Measurements from ENCODE around the gene KRT7.
"Not testable (repeated sequence)": the region's sequence is repeated elsewhere in the genome, so short reads cannot be mapped to it uniquely, and the experiment has no call there.

The KRT7 gene

GRCh38 chr12:52233462-52234207, 592 bp downstream of the KRT7 start:
- DNase-seq (ENCODE audit: insufficient read length, low spot score) (no peak), FAIRE-seq (no peak)
- TF ChIP-seq TAF1 (IDR thresholded peaks at IDR 0.05; ENCODE audit: low read depth, low read length) (no peak), SPI1 (IDR thresholded peaks at IDR 0.05; ENCODE audit: low read depth, low read length) (no peak), PAX5 (IDR thresholded peaks at IDR 0.05; ENCODE audit: insufficient read depth, low read length, severe bottlenecking) (no peak), POU2F2 (IDR thresholded peaks at IDR 0.05; ENCODE audit: low read depth, low read length) (no peak), POLR2A (IDR thresholded peaks at IDR 0.05; ENCODE audit: low read depth, low read length) (no peak), POLR2AphosphoS5 (IDR thresholded peaks at IDR 0.05; ENCODE audit: low read depth, low read length) (no peak)

DNA sequence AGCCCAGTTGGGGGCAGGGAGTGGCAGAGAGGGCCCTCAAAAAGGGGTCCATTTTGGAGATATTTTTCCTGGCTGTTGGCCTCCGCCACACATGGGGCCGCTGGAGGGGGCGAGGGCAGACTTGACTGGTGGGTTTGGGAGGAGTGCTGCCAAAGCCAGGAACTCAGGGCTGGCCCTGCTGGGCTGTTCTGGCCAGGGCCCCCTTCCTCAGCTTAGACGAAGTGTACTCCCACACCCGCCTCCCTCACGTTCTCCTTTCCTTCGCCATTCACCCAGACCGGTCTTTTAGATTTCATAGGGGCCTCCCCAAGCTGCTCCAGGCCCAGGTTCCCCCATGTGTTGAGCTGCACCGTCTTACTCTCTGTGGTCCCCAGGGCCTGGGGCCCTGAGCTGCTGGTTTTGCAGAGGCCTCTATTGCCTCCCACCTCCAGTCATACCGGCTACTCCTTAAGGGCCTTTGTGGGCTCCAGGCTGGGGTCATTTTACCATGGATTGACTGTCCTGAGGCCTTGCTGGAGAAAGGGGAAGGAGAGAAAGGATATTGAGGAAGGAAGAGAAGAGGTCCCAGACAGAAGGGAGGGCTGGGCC, 1.3 kb downstream of the KRT7 start:
- no peak for FAIRE-seq
- peak; percentile 7 for DNase-seq (ENCODE audit: insufficient read length, low spot score)

GRCh38 chr12:52235001-52235764, 2.1 kb downstream of the KRT7 start:
- DNase-seq (ENCODE audit: insufficient read length, low spot score), result peak; percentile 7
- FAIRE-seq, result no peak
- TF ChIP-seq POLR2AphosphoS5 (IDR thresholded peaks at IDR 0.05; ENCODE audit: low read depth, low read length) (no peak), POLR2A (IDR thresholded peaks at IDR 0.05; ENCODE audit: low read depth, low read length) (no peak), SPI1 (IDR thresholded peaks at IDR 0.05; ENCODE audit: low read depth, low read length) (no peak), TAF1 (IDR thresholded peaks at IDR 0.05; ENCODE audit: low read depth, low read length) (no peak), POU2F2 (IDR thresholded peaks at IDR 0.05; ENCODE audit: low read depth, low read length) (no peak), PAX5 (IDR thresholded peaks at IDR 0.05; ENCODE audit: insufficient read depth, low read length, severe bottlenecking) (no peak)

More for the DNA sequence above, 1.3 kb downstream of the KRT7 start:
- TF ChIP-seq SPI1 (IDR thresholded peaks at IDR 0.05; ENCODE audit: low read depth, low read length), result no peak
- TF ChIP-seq POLR2A (IDR thresholded peaks at IDR 0.05; ENCODE audit: low read depth, low read length), result no peak
- TF ChIP-seq POU2F2 (IDR thresholded peaks at IDR 0.05; ENCODE audit: low read depth, low read length), result no peak
- TF ChIP-seq TAF1 (IDR thresholded peaks at IDR 0.05; ENCODE audit: low read depth, low read length), result no peak
- TF ChIP-seq POLR2AphosphoS5 (IDR thresholded peaks at IDR 0.05; ENCODE audit: low read depth, low read length), result no peak
- TF ChIP-seq PAX5 (IDR thresholded peaks at IDR 0.05; ENCODE audit: insufficient read depth, low read length, severe bottlenecking), result no peak

GRCh38 chr12:52235822-52236361, 2.8 kb downstream of the KRT7 start:
- FAIRE-seq (no peak), DNase-seq (ENCODE audit: insufficient read length, low spot score) (peak; percentile 3)
- TF ChIP-seq SPI1 (IDR thresholded peaks at IDR 0.05; ENCODE audit: low read depth, low read length) (no peak), POLR2AphosphoS5 (IDR thresholded peaks at IDR 0.05; ENCODE audit: low read depth, low read length) (no peak), POLR2A (IDR thresholded peaks at IDR 0.05; ENCODE audit: low read depth, low read length) (no peak), POU2F2 (IDR thresholded peaks at IDR 0.05; ENCODE audit: low read depth, low read length) (no peak), TAF1 (IDR thresholded peaks at IDR 0.05; ENCODE audit: low read depth, low read length) (no peak), PAX5 (IDR thresholded peaks at IDR 0.05; ENCODE audit: insufficient read depth, low read length, severe bottlenecking) (no peak)

- no peak for TF ChIP-seq PAX5 (IDR thresholded peaks at IDR 0.05; ENCODE audit: insufficient read depth, low read length, severe bottlenecking)
- no peak for TF ChIP-seq SPI1 (IDR thresholded peaks at IDR 0.05; ENCODE audit: low read depth, low read length)
- no peak for TF ChIP-seq TAF1 (IDR thresholded peaks at IDR 0.05; ENCODE audit: low read depth, low read length)
- DNase-seq (ENCODE audit: insufficient read length, low spot score) (peak; percentile 2), FAIRE-seq (no peak)
Observed at GRCh38 chr12:52236386-52237050, 3.5 kb downstream of the KRT7 start.

- DNase-seq (ENCODE audit: insufficient read length, low spot score) (no peak), FAIRE-seq (no peak)
- TF ChIP-seq POU2F2 (IDR thresholded peaks at IDR 0.05; ENCODE audit: low read depth, low read length), result no peak
- no peak for TF ChIP-seq POLR2AphosphoS5 (IDR thresholded peaks at IDR 0.05; ENCODE audit: low read depth, low read length)
- no peak for TF ChIP-seq POLR2A (IDR thresholded peaks at IDR 0.05; ENCODE audit: low read depth, low read length)
- no peak for TF ChIP-seq TAF1 (IDR thresholded peaks at IDR 0.05; ENCODE audit: low read depth, low read length)
- no peak for TF ChIP-seq PAX5 (IDR thresholded peaks at IDR 0.05; ENCODE audit: insufficient read depth, low read length, severe bottlenecking)
- no peak for TF ChIP-seq SPI1 (IDR thresholded peaks at IDR 0.05; ENCODE audit: low read depth, low read length)
Observed at GRCh38 chr12:52238207-52238840, 5.3 kb downstream of the KRT7 start.

- no peak for FAIRE-seq
- no peak for DNase-seq (ENCODE audit: insufficient read length, low spot score)
- TF ChIP-seq POLR2A (IDR thresholded peaks at IDR 0.05; ENCODE audit: low read depth, low read length), result no peak
- TF ChIP-seq POLR2AphosphoS5 (IDR thresholded peaks at IDR 0.05; ENCODE audit: low read depth, low read length), result no peak
- no peak for TF ChIP-seq PAX5 (IDR thresholded peaks at IDR 0.05; ENCODE audit: insufficient read depth, low read length, severe bottlenecking)
- no peak for TF ChIP-seq TAF1 (IDR thresholded peaks at IDR 0.05; ENCODE audit: low read depth, low read length)
- TF ChIP-seq SPI1 (IDR thresholded peaks at IDR 0.05; ENCODE audit: low read depth, low read length), result no peak
- no peak for TF ChIP-seq POU2F2 (IDR thresholded peaks at IDR 0.05; ENCODE audit: low read depth, low read length)
Observed at GRCh38 chr12:52238916-52239646, 6.0 kb downstream of the KRT7 start.

- TF ChIP-seq TAF1 (IDR thresholded peaks at IDR 0.05; ENCODE audit: low read depth, low read length) (no peak), POU2F2 (IDR thresholded peaks at IDR 0.05; ENCODE audit: low read depth, low read length) (no peak), POLR2AphosphoS5 (IDR thresholded peaks at IDR 0.05; ENCODE audit: low read depth, low read length) (no peak), SPI1 (IDR thresholded peaks at IDR 0.05; ENCODE audit: low read depth, low read length) (no peak)
- FAIRE-seq, result no peak
Observed at GRCh38 chr12:52239767-52240166, 6.7 kb downstream of the KRT7 start.

DNA sequence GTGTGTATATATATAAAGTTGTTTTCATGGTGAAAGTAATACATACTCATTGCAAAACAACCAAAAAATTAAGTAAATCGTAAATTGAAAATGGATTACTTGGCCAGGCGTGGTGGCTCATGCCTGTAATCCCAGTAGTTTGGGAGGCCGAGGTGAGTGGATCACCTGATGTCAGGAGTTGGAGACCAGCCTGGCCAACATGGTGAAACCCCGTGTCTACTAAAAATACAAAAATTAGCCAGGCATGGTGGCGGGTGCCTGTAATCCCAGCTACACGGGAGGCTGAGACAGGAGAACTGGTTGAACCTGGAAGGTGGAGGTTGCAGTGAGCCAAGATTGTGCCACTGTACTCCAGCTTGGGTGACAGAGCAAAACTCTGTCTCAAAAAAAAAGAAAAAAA, 7.2 kb downstream of the KRT7 start:
- not testable (repeated sequence) for FAIRE-seq; DNase-seq (ENCODE audit: insufficient read length, low spot score)

More at GRCh38 chr12:52239767-52240166, 6.7 kb downstream of the KRT7 start:
- DNase-seq (ENCODE audit: insufficient read length, low spot score), result no peak
